Right cardiac atrium (tissue), 5 donors: Measurements from ENCODE around the gene CPM. TPM values are rescaled to one million over a fixed set of nuclear protein-coding genes. Genes with fewer than 3 reads are reported as not detected.

Source experiments
- ATAC-seq, 2 donors: fragments of 200-7000 bp; cut with Tn5 transposase; one replicate each; pipeline versions ENCODE4 v1.8.0 to v1.9.1; 2020; ENCODE audit warnings: moderate library complexity in 2 of 2, mild to moderate bottlenecking in 1 of 2
- DNase-seq, 3 donors: peaks; one replicate each; pipeline ENCODE4 v3.0.0-alpha.2; 2020
- H3K27ac ChIP-seq: one replicate; pipeline ENCODE4 v1.5.1; 2013; ENCODE audit warnings: mild to moderate bottlenecking, low read length, control low read depth, moderate library complexity
- H3K27me3 ChIP-seq: one replicate; pipeline ENCODE4 v1.6.1; 2013; ENCODE audit not compliant: control insufficient read depth, insufficient read depth
- H3K4me1 ChIP-seq: one replicate; pipeline ENCODE4 v1.6.1; 2013; ENCODE audit warnings: low read length; ENCODE audit not compliant: control insufficient read depth, insufficient read depth
- H3K4me3 ChIP-seq: one replicate; pipeline ENCODE4 v1.5.1; 2013; ENCODE audit warnings: low read length, control low read depth
- H3K9me3 ChIP-seq: one replicate; pipeline ENCODE4 v1.6.1; 2013; ENCODE audit warnings: low read length; ENCODE audit not compliant: control insufficient read depth
- WGBS: extraction: QIAGEN DNeasy Blood & Tissue Kit; methylation state at CpG from one replicate; pipeline ENCODE4 v1.1.7; 2013; 5-methylcytosine and 5-hydroxymethylcytosine counted together
- intact Hi-C, 4 donors: fragments of 100-400 bp; cut with DNase I; formaldehyde crosslinking; loops; one replicate each; pipeline versions ENCODE4 v1.11.0 to v1.14.0; 2022 to 2023
- polyA plus RNA-seq: library from polyadenylated mRNA; stranded (reverse); fragments of 200-250 nt; gene quantifications from one replicate; pipeline ENCODE4 v1.2.3, GENCODE V29; 2013
- total RNA-seq, 4 donors: library from RNA; stranded (reverse); fragmentation: NEBNext Ultra II Directional; extraction: Animal tissue kit (Norgen Biotek cat#: 25700); gene quantifications; one replicate each; pipeline ENCODE4 v1.2.1, GENCODE V29; 2021
- donor health status: healthy with polysubstance abuse.
- donor health status: DM: no; HTN: yes; CAD: no.
- donor health status: DM: no; HTN: no; CAD: no.
- donor health status: DM: no; HTN: yes; CAD: no; lungs with severe emphysema.
- donor health status: DM: yes; HTN: yes; CAD: no.

The CPM gene
- total and polyA plus RNA-seq, 5 donors, result 5.8 to 14.3 (median 8.4) TPM

DNA sequence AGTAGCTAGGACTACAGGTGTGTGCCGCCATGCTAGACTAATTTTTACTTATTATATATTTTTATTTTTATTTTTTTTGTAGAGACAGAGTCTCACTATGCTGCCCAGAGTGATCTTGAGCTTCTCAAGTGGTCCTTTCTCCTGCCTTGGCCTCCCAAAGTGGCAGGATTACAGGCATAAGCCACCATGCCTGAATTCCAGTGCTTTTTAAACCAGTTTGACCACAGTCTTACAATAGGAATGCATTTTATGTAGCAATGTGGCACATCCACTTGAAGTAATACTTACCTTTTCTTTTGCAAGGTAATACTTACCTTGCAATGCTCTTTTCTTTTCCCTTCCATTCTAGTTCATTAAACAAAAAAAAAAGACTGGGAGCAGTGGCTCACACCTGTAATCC, 38.0 kb upstream of the CPM start:
- ATAC-seq, result no peak
- intact Hi-C loops, result no loop called here

GRCh38 chr12:68970306-68970705, 37.3 kb upstream of the CPM start:
- DNase-seq (no peak), ATAC-seq (no peak)
- no peak overlapping the region for H3K27ac ChIP-seq
- no peaks in the 10 kb centered on the region for H3K27me3 ChIP-seq
- H3K9me3 ChIP-seq, result no peaks in the 10 kb centered on the region
- intact Hi-C loops, result no loop called here
- H3K4me3 ChIP-seq, result no peak overlapping the region
- no peaks in the 10 kb centered on the region for H3K4me1 ChIP-seq

More for the DNA sequence above, 38.0 kb upstream of the CPM start:
- no peak for DNase-seq
- Histone ChIP-seq H3K9me3 (no peaks in the 10 kb centered on the region), H3K27ac (no peak overlapping the region), H3K4me1 (no peaks in the 10 kb centered on the region), H3K4me3 (no peak overlapping the region), H3K27me3 (no peaks in the 10 kb centered on the region)
- WGBS, result 93% methylated on average over 1 of the region's 1 CpG

GRCh38 chr12:68967046-68967445, 34.1 kb upstream of the CPM start:
- H3K4me3 ChIP-seq, result no peak overlapping the region
- peaks cover 2% of the 10 kb centered on the region for H3K4me1 ChIP-seq
- intact Hi-C loops, result no loop called here
- no peak for ATAC-seq
- no peak for DNase-seq
- 86% methylated on average over 3 of the region's 3 CpGs for WGBS
- H3K9me3 ChIP-seq, result no peaks in the 10 kb centered on the region
- H3K27me3 ChIP-seq, result no peaks in the 10 kb centered on the region
- H3K27ac ChIP-seq, result no peak overlapping the region

- ATAC-seq (no peak), DNase-seq (no peak)
- Histone ChIP-seq H3K4me1 (peaks cover 2% of the 10 kb centered on the region), H3K4me3 (no peak overlapping the region), H3K27ac (no peak overlapping the region), H3K27me3 (no peaks in the 10 kb centered on the region), H3K9me3 (no peaks in the 10 kb centered on the region)
- intact Hi-C loops, result no loop called here
- WGBS, result 94% methylated on average over 7 of the region's 7 CpGs
These were observed 31.1 kb upstream of the CPM start for GRCh38 chr12:68963856-68964745.

GRCh38 chr12:68962877-68963855, 30.2 kb upstream of the CPM start:
- 77% methylated on average over 5 of the region's 5 CpGs for WGBS
- no peaks in the 10 kb centered on the region for H3K9me3 ChIP-seq
- H3K27ac ChIP-seq, result peak overlapping the region; percentile 27
- intact Hi-C loops, result no loop called here
- no peak overlapping the region for H3K4me3 ChIP-seq
- peaks cover 2% of the 10 kb centered on the region for H3K4me1 ChIP-seq
- DNase-seq (no peak), ATAC-seq (peak; percentile 36 to 40)
- H3K27me3 ChIP-seq, result no peaks in the 10 kb centered on the region

DNA sequence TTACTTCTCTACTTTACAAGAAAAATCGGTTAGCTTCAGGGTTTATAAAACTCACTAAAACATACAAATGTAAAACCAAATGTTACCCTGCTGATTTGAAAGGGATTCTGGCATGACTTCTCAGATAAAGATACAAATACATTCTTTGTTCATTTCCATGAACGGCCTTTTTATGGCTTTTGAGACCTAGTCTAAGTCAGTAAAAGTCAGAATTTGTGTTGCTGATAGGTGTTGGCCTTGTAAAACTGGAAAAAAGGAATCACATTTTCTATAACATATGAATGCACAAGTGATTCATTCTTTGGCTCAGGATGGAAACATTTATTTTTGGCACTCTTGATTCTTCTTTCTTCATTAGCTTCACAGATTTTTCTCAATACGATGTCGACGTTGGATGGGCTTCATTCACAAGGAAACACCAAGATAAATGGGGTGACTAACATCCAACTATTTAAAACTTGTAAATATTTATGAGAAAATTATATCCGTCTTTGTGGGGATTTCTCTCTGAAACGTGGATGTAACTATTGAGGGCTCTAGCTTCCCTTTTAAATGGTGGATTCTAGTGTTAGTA, 27.0 kb upstream of the CPM start:
- ATAC-seq (no peak), DNase-seq (no peak)
- Histone ChIP-seq H3K4me3 (no peak overlapping the region), H3K9me3 (no peaks in the 10 kb centered on the region), H3K4me1 (peaks cover 2% of the 10 kb centered on the region), H3K27me3 (no peaks in the 10 kb centered on the region), H3K27ac (no peak overlapping the region)
- intact Hi-C loops, result no loop called here
- WGBS, result 47% methylated on average over 7 of the region's 7 CpGs

DNA sequence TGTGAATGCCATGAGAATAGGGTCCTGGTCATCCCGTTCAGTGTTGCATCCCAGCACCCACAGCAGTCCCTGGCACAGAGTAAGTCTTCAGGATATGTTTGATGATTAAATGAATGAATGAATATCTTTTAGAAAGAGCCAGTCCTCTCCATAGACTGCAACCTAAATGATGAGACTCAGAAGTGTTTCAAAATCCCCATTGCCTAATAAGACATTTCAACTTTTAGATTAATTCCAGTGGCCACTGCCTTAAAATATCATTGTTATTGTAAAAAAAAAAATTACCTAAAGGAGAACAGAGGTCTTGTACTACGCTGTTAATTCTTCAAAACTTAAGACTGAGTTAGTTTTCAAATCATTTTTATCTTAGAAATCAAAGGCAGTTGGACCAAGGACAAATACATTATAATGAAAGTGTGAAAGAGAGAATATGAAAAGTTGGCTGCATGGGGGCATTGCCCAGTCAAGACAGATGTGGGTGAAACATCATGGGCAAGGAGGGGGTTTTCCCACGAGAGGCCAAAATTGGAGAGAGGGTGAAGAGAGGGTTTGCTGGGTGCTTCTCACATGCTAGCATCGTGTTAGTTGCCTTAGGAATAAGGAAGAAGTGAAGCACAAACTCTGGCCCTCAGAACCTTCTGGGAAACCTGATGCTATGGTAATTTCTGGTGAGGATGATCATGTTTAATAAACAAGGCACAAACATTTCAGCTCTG, 26.3 kb upstream of the CPM start:
- no peak overlapping the region for H3K4me3 ChIP-seq
- no peaks in the 10 kb centered on the region for H3K9me3 ChIP-seq
- DNase-seq (no peak), ATAC-seq (no peak)
- H3K27ac ChIP-seq, result no peak overlapping the region
- H3K4me1 ChIP-seq, result peaks cover 2% of the 10 kb centered on the region
- 65% methylated on average over 4 of the region's 4 CpGs for WGBS
- no peaks in the 10 kb centered on the region for H3K27me3 ChIP-seq
- intact Hi-C loops, result no loop called here

DNA sequence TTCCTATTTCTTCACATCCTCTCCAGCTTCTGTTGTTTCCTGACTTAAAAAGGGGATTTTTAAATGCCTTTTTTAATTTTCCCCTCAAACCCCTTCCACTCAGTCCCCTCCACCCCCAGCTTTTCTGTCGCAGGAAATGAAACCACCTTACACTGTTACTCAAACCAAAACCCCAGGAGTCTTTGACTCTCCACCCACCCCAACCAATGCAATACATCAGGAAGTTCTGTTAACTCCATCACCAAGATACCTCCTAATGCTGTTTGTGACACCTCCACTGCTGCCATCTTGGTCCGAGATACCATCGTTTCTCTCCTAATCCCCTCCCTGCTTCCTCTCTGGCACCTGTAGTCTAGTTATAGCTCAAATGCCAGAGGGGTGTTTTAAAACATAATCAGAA, 25.4 kb upstream of the CPM start:
- Histone ChIP-seq H3K4me1 (peaks cover 2% of the 10 kb centered on the region), H3K27ac (no peak overlapping the region), H3K27me3 (no peaks in the 10 kb centered on the region), H3K4me3 (no peak overlapping the region), H3K9me3 (no peaks in the 10 kb centered on the region)
- ATAC-seq, result no peak
- intact Hi-C loops, result no loop called here
- no peak for DNase-seq
- WGBS, result 68% methylated on average over 3 of the region's 3 CpGs

DNA sequence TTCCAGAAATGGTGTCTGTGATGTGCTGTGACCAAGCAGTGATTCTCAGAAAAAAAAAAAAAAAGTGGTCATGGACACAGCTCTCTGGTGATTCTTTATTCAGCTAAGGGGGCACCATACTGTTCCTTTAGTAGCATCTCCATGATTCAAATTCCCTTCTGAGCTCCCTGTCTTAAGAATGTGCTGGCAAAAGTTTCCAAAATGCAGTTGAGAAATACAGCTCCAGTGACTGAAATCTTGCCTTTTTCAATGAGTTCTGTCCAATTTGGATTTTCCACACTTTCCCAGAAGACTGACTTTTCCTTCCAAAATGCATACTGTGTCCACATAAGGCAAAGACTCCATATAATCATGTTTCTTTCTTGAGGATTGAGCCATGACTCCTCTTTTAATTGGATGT, 24.3 kb upstream of the CPM start:
- no peaks in the 10 kb centered on the region for H3K4me1 ChIP-seq
- intact Hi-C loops, result no loop called here
- no peak overlapping the region for H3K4me3 ChIP-seq
- no peaks in the 10 kb centered on the region for H3K27me3 ChIP-seq
- H3K27ac ChIP-seq, result no peak overlapping the region
- DNase-seq (no peak), ATAC-seq (no peak)
- no peaks in the 10 kb centered on the region for H3K9me3 ChIP-seq

GRCh38 chr12:68956466-68956865, 23.5 kb upstream of the CPM start:
- DNase-seq (no peak), ATAC-seq (no peak)
- H3K27me3 ChIP-seq, result no peaks in the 10 kb centered on the region
- 95% methylated on average over 4 of the region's 4 CpGs for WGBS
- H3K9me3 ChIP-seq, result no peaks in the 10 kb centered on the region
- H3K27ac ChIP-seq, result no peak overlapping the region
- H3K4me1 ChIP-seq, result no peaks in the 10 kb centered on the region
- no peak overlapping the region for H3K4me3 ChIP-seq
- intact Hi-C loops, result no loop called here
